HCT116 (cell line): Measurements from ENCODE around the gene SLCO2A1.

Experiments used
- EZH2 ChIP-seq: fragments of 200-600 bp; sonication (generic); IDR thresholded peaks from 2 replicates; pipeline ENCODE4 v1.6.1; 2017; ENCODE audit warnings: antibody characterized with exemption, mixed run types
- EZH2phosphoT487 ChIP-seq: fragments of 200-600 bp; IDR thresholded peaks from 2 replicates; pipeline ENCODE4 v1.6.1; 2018; ENCODE audit warnings: antibody characterized with exemption, borderline replicate concordance
- POLR2A ChIP-seq: IDR thresholded peaks from 2 replicates; pipeline ENCODE4 v1.7.0; 2011; ENCODE audit warnings: borderline replicate concordance; ENCODE audit not compliant: insufficient read depth, insufficient read length; ENCODE audit errors: extremely low read depth
- POLR2AphosphoS5 ChIP-seq: IDR thresholded peaks from 2 replicates; pipeline ENCODE4 v1.6.1; 2011; ENCODE audit warnings: mild to moderate bottlenecking, low read depth, low read length, moderate library complexity
- SIN3A ChIP-seq: IDR thresholded peaks from 2 replicates; pipeline ENCODE4 v1.6.1; 2012; ENCODE audit warnings: low read depth
- YY1 ChIP-seq: IDR thresholded peaks from 2 replicates; pipeline ENCODE4 v1.6.1; 2011; ENCODE audit warnings: low read length, low read depth, moderate library complexity, mild to moderate bottlenecking; ENCODE audit not compliant: insufficient replicate concordance; ENCODE audit errors: extremely low read depth
- ZFX ChIP-seq: fragments of 450-650 bp; IDR thresholded peaks from 2 replicates; pipeline ENCODE4 v1.6.1; 2017
- TF ChIP-seq, protein P1 (sequence below), 3 experiments: fragments of 200-600 bp in 1 of 3; sonication (generic) in 1 of 3; IDR thresholded peaks in 2 of 3; conservative IDR thresholded peaks in 1 of 3; 2 replicates each; pipeline ENCODE4 v1.5.1; 2012 to 2017; ENCODE audit warnings: low read depth in 2 of 3, low read length in 2 of 3, antibody characterized with exemption in 1 of 3, borderline replicate concordance in 1 of 3, control low read depth in 1 of 3, mild to moderate bottlenecking in 1 of 3, mixed read lengths in 1 of 3, mixed run types in 1 of 3, moderate library complexity in 1 of 3; ENCODE audit not compliant: insufficient read depth in 1 of 3
- TF ChIP-seq, protein P2 (sequence below): IDR thresholded peaks from 2 replicates; pipeline ENCODE4 v1.6.1; 2012
- TF ChIP-seq, protein P3 (sequence below): IDR thresholded peaks from 2 replicates; pipeline ENCODE4 v1.6.1; 2012; ENCODE audit warnings: low read depth
- TF ChIP-seq, protein P4 (sequence below): IDR thresholded peaks from 2 replicates; pipeline ENCODE4 v1.6.1; 2012

DNA sequence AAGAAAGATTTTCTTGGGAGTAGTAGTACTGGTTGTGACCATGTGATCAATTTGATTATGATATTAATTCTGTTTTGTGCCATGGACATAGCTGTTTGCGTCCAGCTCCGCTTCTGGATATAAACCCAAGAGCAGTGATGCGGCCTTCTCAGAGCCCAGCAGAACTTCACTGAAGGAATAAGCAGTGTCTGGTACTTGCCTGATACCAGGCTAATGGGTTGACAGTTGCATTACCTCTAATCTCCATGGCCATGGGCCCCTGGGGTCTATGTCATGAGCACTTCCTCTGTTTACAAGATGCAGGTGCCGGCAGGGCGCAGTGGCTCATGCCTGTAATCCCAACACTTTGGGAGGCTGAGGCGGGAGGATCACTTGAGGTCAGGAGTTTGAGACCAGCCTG lies 97.7 kb downstream of the SLCO2A1 start:
- TF ChIP-seq, protein P1, sequence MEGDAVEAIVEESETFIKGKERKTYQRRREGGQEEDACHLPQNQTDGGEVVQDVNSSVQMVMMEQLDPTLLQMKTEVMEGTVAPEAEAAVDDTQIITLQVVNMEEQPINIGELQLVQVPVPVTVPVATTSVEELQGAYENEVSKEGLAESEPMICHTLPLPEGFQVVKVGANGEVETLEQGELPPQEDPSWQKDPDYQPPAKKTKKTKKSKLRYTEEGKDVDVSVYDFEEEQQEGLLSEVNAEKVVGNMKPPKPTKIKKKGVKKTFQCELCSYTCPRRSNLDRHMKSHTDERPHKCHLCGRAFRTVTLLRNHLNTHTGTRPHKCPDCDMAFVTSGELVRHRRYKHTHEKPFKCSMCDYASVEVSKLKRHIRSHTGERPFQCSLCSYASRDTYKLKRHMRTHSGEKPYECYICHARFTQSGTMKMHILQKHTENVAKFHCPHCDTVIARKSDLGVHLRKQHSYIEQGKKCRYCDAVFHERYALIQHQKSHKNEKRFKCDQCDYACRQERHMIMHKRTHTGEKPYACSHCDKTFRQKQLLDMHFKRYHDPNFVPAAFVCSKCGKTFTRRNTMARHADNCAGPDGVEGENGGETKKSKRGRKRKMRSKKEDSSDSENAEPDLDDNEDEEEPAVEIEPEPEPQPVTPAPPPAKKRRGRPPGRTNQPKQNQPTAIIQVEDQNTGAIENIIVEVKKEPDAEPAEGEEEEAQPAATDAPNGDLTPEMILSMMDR (IDR thresholded peaks at IDR 0.05 in 2 of 3, conservative IDR thresholded peaks at IDR 0.05 in 1 of 3; ENCODE audit: borderline replicate concordance in 1 of 3, insufficient read depth in 1 of 3, low read depth in 2 of 3, low read length in 2 of 3), result no peak
- TF ChIP-seq, protein P2, sequence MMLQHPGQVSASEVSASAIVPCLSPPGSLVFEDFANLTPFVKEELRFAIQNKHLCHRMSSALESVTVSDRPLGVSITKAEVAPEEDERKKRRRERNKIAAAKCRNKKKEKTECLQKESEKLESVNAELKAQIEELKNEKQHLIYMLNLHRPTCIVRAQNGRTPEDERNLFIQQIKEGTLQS, result no peak
- TF ChIP-seq, protein P3, sequence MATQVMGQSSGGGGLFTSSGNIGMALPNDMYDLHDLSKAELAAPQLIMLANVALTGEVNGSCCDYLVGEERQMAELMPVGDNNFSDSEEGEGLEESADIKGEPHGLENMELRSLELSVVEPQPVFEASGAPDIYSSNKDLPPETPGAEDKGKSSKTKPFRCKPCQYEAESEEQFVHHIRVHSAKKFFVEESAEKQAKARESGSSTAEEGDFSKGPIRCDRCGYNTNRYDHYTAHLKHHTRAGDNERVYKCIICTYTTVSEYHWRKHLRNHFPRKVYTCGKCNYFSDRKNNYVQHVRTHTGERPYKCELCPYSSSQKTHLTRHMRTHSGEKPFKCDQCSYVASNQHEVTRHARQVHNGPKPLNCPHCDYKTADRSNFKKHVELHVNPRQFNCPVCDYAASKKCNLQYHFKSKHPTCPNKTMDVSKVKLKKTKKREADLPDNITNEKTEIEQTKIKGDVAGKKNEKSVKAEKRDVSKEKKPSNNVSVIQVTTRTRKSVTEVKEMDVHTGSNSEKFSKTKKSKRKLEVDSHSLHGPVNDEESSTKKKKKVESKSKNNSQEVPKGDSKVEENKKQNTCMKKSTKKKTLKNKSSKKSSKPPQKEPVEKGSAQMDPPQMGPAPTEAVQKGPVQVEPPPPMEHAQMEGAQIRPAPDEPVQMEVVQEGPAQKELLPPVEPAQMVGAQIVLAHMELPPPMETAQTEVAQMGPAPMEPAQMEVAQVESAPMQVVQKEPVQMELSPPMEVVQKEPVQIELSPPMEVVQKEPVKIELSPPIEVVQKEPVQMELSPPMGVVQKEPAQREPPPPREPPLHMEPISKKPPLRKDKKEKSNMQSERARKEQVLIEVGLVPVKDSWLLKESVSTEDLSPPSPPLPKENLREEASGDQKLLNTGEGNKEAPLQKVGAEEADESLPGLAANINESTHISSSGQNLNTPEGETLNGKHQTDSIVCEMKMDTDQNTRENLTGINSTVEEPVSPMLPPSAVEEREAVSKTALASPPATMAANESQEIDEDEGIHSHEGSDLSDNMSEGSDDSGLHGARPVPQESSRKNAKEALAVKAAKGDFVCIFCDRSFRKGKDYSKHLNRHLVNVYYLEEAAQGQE, result no peak
- no peak for TF ChIP-seq SIN3A
- no peak for TF ChIP-seq ZFX
- no peak for TF ChIP-seq EZH2
- TF ChIP-seq POLR2A, result no peak
- no peak for TF ChIP-seq POLR2AphosphoS5
- no peak for TF ChIP-seq EZH2phosphoT487
- TF ChIP-seq, protein P4, sequence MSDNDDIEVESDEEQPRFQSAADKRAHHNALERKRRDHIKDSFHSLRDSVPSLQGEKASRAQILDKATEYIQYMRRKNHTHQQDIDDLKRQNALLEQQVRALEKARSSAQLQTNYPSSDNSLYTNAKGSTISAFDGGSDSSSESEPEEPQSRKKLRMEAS, result no peak
- TF ChIP-seq YY1, result no peak
